B cell (primary cell): ENCODE measurements around the gene MZT2A. TPM values are rescaled to one million over a fixed set of nuclear protein-coding genes. Genes with fewer than 3 reads are reported as not detected.
"Not testable (repeated sequence)": the region's sequence is repeated elsewhere in the genome, so short reads cannot be mapped to it uniquely, and the experiment has no call there.

Experiments
- ATAC-seq: fragments of 200-7000 bp; cut with Tn5 transposase; one replicate; pipeline ENCODE4 v1.10.0; 2021; ENCODE audit warnings: low read depth, mild to moderate bottlenecking, moderate number of reproducible peaks, moderate library complexity
- CTCF ChIA-PET: fragments of 350-600 bp; sonication (Branson Sonifier 250); formaldehyde crosslinking; loops from one replicate; lab custom pipeline; 2021; ENCODE audit warnings: antibody characterized with exemption, inconsistent platforms; lab: Charles Lee
- POLR2A ChIA-PET: fragments of 350-600 bp; sonication (Branson Sonifier 250); formaldehyde crosslinking; loops from one replicate; lab custom pipeline; 2021; ENCODE audit warnings: antibody characterized with exemption; lab: Charles Lee
- DNase-seq: peaks from one replicate; pipeline ENCODE4 v3.0.0; 2013
- H2AFZ ChIP-seq: 2 replicates; pipeline ENCODE4 v1.6.1; 2012; ENCODE audit warnings: mild to moderate bottlenecking, low read depth, low read length; ENCODE audit not compliant: insufficient read depth, poor library complexity, severe bottlenecking
- H3K27ac ChIP-seq, 2 donors: 1 replicate in 1 of 2; 2 replicates in 1 of 2; pipeline ENCODE4 v1.5.1; 2012 to 2013; ENCODE audit warnings: low read length in 2 of 2, mild to moderate bottlenecking in 2 of 2, moderate library complexity in 1 of 2
- H3K27me3 ChIP-seq, 4 experiments: fragments of 200-600 bp in 1 of 4; sonication (generic) in 1 of 4; replicated peaks in 1 of 4; 1 replicate in 2 of 4; 2 replicates in 2 of 4; pipeline versions ENCODE4 v1.6.1 to v1.7.0; 2013 to 2016; ENCODE audit warnings: low read length in 3 of 4, mild to moderate bottlenecking in 2 of 4, mixed read lengths in 1 of 4, moderate library complexity in 1 of 4; ENCODE audit not compliant: insufficient read depth in 4 of 4, control insufficient read depth in 3 of 4; ENCODE audit errors: control extremely low read depth in 1 of 4
- H3K36me3 ChIP-seq, 2 experiments: replicated peaks in 1 of 2; 1 replicate in 1 of 2; 2 replicates in 1 of 2; pipeline versions ENCODE4 v1.6.1 to v1.7.1; 2013; ENCODE audit warnings: low read length in 1 of 2; ENCODE audit not compliant: insufficient read depth in 2 of 2, control insufficient read depth in 1 of 2; ENCODE audit errors: control extremely low read depth in 1 of 2, extremely low read depth in 1 of 2
- H3K4me1 ChIP-seq, 2 donors: fragments of 200-600 bp in 1 of 2; sonication (generic) in 1 of 2; 1 replicate in 1 of 2; 2 replicates in 1 of 2; pipeline versions ENCODE4 v1.5.1 to v1.6.1; 2013 to 2017; ENCODE audit warnings: low read length in 2 of 2; ENCODE audit not compliant: control insufficient read depth in 2 of 2, insufficient read depth in 2 of 2
- H3K4me2 ChIP-seq: replicated peaks from 2 replicates; pipeline ENCODE3; 2012; ENCODE audit warnings: mild to moderate bottlenecking, low read depth, low read length; ENCODE audit not compliant: poor library complexity, severe bottlenecking
- H3K4me3 ChIP-seq, 5 experiments: fragments of 200-600 bp in 1 of 5; sonication (generic) in 1 of 5; 1 replicate in 3 of 5; 2 replicates in 2 of 5; pipeline versions ENCODE4 v1.5.1 to v1.7.0; 2011 to 2016; ENCODE audit warnings: low read length in 4 of 5, mild to moderate bottlenecking in 4 of 5, low read depth in 2 of 5, control low read depth in 1 of 5, moderate library complexity in 1 of 5; ENCODE audit not compliant: insufficient read depth in 1 of 5; ENCODE audit errors: control extremely low read depth in 1 of 5, extremely low read depth in 1 of 5
- H3K79me2 ChIP-seq: fragments of 200-600 bp; sonication (generic); one replicate; pipeline ENCODE4 v1.6.0; 2016; ENCODE audit warnings: low read length; ENCODE audit not compliant: control insufficient read depth, insufficient read depth
- H3K9ac ChIP-seq: fragments of 200-600 bp; sonication (generic); 2 replicates; pipeline ENCODE4 v1.6.1; 2017; ENCODE audit warnings: mild to moderate bottlenecking, low read length, moderate library complexity
- H3K9me3 ChIP-seq, 3 donors: one replicate each; pipeline versions ENCODE4 v1.6.1 to v1.7.1; 2013; ENCODE audit warnings: low read length in 2 of 3; ENCODE audit not compliant: control insufficient read depth in 2 of 3, insufficient read depth in 1 of 3; ENCODE audit errors: control extremely low read depth in 1 of 3
- H4K20me1 ChIP-seq: 2 replicates; pipeline ENCODE4 v1.6.0; 2012; ENCODE audit warnings: mild to moderate bottlenecking, low read length; ENCODE audit not compliant: insufficient read depth, control insufficient read depth, poor library complexity, severe bottlenecking
- H3K27ac Mint-ChIP-seq: one replicate; pipeline ENCODE4 v1.8.0; 2021; ENCODE audit warnings: mixed read lengths
- H3K27me3 Mint-ChIP-seq: one replicate; pipeline ENCODE4 v1.8.0; 2021; ENCODE audit warnings: mixed read lengths
- H3K4me1 Mint-ChIP-seq: one replicate; pipeline ENCODE4 v1.8.0; 2021; ENCODE audit warnings: mixed read lengths
- H3K4me3 Mint-ChIP-seq: one replicate; pipeline ENCODE4 v1.8.0; 2021; ENCODE audit warnings: mixed read lengths
- H3K9me3 Mint-ChIP-seq: one replicate; pipeline ENCODE4 v1.8.0; 2022; ENCODE audit warnings: mixed read lengths; ENCODE audit not compliant: insufficient read depth
- WGBS: methylation state at CpG from one replicate; pipeline ENCODE4 v1.1.5; 2013; ENCODE audit warnings: missing lambda C conversion rate; ENCODE audit not compliant: insufficient coverage; 5-methylcytosine and 5-hydroxymethylcytosine counted together
- intact Hi-C: fragments of 100-400 bp; cut with micrococcal nuclease; formaldehyde crosslinking; loops from one replicate; pipeline ENCODE4 v1.10.0; 2022
- polyA plus RNA-seq: library from polyadenylated mRNA; depleted of rRNA; stranded (reverse); fragments of >200 nt; gene quantifications from 2 replicates; pipeline ENCODE4 v1.2.3, GENCODE V29; 2012
- total RNA-seq, 2 donors: library from RNA; stranded (reverse); fragments of 120-200 nt in 1 of 2; gene quantifications; 1 replicate in 1 of 2; 2 replicates in 1 of 2; pipeline versions ENCODE4 v1.2.3 to v1.2.4, GENCODE V29; 2013 to 2022

MZT2A gene
- total and polyA plus RNA-seq, 2 donors (not counting 1 experiment from before 2014, with no cell fraction given) = 53.3 to 76.1 TPM

- H3K27me3 Mint-ChIP-seq, H3K27ac Mint-ChIP-seq, ATAC-seq, H3K9me3 ChIP-seq, H3K4me3 Mint-ChIP-seq, H3K4me3 ChIP-seq, H3K4me2 ChIP-seq, H3K79me2 ChIP-seq, H3K9ac ChIP-seq, CTCF ChIA-PET, H3K9me3 Mint-ChIP-seq, H4K20me1 ChIP-seq, H2AFZ ChIP-seq, DNase-seq, H3K27me3 ChIP-seq, H3K27ac ChIP-seq: not testable (repeated sequence)
- intact Hi-C loops = loop anchor here (10.0 kb wide), 1 partner anchor 97 kb away; no protein-coding TSS in a partner anchor
- H3K4me1 ChIP-seq = peaks cover 11 to 13% of the 10 kb centered on the region in 2 donors
- 76% methylated on average over 8 of the region's 17 CpGs for WGBS
- peaks cover 2 to 22% of the 10 kb centered on the region in 2 experiments for H3K36me3 ChIP-seq
- POLR2A ChIA-PET = interaction anchor here (0.7 kb wide), 1 partner anchor 1156 kb away, joined by 4 read pairs; the partner anchor contains the start of gene PTPN18
- H3K4me1 Mint-ChIP-seq = peaks cover 23% of the 10 kb centered on the region
Observed at GRCh38 chr2:131511969-131512870, 20.0 kb upstream of the MZT2A start.

- H3K4me3 Mint-ChIP-seq, POLR2A ChIA-PET, H3K9me3 Mint-ChIP-seq, H3K79me2 ChIP-seq, H3K27ac ChIP-seq, H3K9me3 ChIP-seq, H3K9ac ChIP-seq, H3K27me3 ChIP-seq, CTCF ChIA-PET, H3K4me3 ChIP-seq, H2AFZ ChIP-seq, H3K27me3 Mint-ChIP-seq, H3K4me2 ChIP-seq, DNase-seq, H3K27ac Mint-ChIP-seq, H4K20me1 ChIP-seq, ATAC-seq: not testable (repeated sequence)
- peaks cover 11 to 13% of the 10 kb centered on the region in 2 donors for H3K4me1 ChIP-seq
- peaks cover 2 to 25% of the 10 kb centered on the region in 2 experiments for H3K36me3 ChIP-seq
- intact Hi-C loops = loop anchor here (10.0 kb wide), 1 partner anchor 97 kb away; no protein-coding TSS in a partner anchor
- WGBS = 92% methylated on average over 16 of the region's 22 CpGs
- H3K4me1 Mint-ChIP-seq = peaks cover 23% of the 10 kb centered on the region
Observed at GRCh38 chr2:131511291-131511968, 19.2 kb upstream of the MZT2A start.
